GM10266 (cell line): ENCODE results near the gene BTBD1.

Source experiments
- DNase-seq: peaks from one replicate; pipeline ENCODE4 v3.0.0; 2012; ENCODE audit errors: extremely low spot score
- TF ChIP-seq, protein P1 (sequence below): IDR thresholded peaks from 2 replicates; pipeline ENCODE4 v1.5.1; 2012; ENCODE audit warnings: mild to moderate bottlenecking, low read depth; ENCODE audit not compliant: control insufficient read depth, insufficient read depth; ENCODE audit errors: missing control alignments

Gene BTBD1

DNA sequence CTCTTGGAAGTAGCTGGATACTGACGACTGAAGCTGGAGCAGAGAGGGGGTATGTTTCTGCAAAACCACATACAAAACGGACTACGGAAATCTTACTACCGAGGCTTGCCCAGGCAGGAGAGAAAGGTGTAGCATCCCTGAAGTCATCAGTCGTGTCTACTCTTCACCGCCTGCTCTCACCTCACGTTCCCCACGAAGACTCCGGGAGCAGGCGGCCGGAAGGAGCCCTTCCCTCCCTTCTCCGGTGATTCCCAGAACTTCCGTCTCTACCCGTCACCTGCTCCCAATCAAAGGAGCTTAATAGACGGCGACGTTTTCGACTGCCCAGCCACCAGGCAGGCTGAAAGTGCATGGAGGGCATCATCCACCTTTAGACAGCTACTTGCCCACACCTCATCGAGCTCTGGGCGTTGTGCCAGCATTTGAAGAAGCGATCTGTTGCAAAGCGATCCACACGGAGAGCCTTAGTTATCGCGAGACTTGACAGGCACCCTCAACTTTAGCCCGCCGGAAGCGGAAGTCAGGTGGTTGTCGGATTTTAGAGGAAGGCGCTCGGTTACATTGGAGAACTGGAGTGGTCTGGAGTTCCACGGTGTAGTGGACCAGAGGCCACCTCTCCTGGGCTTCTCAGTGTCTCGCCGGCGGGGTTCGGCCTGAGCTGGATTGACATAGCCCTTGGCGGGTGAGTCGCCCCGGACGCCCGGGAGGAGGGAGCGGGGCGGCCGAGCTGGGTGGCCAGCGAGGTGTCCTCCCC is 81.2 kb downstream of the BTBD1 start, which contains the start of gene RAMAC:
TSS of gene RAMAC (plus strand) at position 523 of the 754 bp plus-strand sequence. CDS start 2,809 bp downstream, outside the sequence.
- DNase-seq: peak; percentile 88
- TF ChIP-seq, protein P1, sequence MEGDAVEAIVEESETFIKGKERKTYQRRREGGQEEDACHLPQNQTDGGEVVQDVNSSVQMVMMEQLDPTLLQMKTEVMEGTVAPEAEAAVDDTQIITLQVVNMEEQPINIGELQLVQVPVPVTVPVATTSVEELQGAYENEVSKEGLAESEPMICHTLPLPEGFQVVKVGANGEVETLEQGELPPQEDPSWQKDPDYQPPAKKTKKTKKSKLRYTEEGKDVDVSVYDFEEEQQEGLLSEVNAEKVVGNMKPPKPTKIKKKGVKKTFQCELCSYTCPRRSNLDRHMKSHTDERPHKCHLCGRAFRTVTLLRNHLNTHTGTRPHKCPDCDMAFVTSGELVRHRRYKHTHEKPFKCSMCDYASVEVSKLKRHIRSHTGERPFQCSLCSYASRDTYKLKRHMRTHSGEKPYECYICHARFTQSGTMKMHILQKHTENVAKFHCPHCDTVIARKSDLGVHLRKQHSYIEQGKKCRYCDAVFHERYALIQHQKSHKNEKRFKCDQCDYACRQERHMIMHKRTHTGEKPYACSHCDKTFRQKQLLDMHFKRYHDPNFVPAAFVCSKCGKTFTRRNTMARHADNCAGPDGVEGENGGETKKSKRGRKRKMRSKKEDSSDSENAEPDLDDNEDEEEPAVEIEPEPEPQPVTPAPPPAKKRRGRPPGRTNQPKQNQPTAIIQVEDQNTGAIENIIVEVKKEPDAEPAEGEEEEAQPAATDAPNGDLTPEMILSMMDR: no peak

DNA sequence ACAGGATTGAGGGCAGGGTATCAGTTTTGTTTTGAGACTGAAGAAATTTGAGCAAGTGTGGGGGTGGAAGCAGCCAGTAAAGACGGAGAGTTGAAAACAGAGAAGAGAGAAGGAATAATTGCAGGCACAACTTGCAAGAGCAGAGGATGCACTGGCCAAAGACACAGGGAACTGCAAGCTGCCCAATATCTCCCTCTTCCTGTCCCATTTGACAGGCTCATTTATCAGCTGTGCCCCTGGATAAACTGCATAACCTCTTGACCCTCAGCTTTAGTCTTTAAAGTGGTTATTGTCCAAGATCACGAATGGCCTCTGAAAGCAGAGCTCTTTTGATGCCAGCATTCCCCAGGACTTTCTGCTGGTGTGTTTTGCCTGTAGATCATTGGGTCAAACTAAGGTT is 86.1 kb downstream of the BTBD1 start:
- TF ChIP-seq, protein P1: no peak
- DNase-seq: no peak

DNA sequence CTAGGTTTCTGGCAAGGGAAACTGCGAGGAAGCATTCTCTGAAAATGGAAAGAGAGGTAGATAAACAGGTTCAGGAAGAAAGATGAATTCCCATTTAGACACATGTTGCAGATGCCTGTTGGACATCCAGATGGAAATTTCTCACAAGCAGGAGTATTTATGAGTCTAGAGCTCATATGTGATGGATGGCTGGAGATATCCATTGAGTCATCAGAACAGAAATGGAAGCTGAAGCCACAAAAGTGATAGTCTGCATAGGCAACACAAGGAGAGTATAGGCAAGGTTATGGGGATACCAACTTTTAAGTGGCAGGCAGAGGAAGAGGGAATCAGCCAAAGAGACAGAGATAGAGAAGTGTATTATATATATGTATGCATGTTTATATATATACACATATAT is 87.3 kb downstream of the BTBD1 start:
- no peak for DNase-seq
- TF ChIP-seq, protein P1: no peak

DNA sequence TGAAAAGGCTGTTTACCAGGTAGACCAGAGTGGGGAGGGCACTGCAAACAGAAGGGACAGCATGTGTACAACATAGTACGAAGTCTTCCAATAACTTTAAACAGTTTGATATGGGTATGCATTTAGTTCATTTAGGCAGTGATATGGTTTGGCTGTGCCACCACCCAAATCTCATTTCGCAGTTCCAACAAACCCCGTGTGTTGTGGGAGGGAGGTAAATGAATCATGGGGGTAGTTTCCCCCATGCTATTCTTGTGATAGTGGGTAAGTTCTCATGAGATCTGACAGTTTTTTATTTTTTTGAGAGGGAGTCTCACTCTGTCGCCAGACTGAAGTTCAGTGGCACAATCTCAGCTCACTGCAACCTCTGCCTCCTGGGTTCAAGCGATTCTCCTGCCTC is 88.6 kb downstream of the BTBD1 start:
- TF ChIP-seq, protein P1: no peak
- no peak for DNase-seq

DNA sequence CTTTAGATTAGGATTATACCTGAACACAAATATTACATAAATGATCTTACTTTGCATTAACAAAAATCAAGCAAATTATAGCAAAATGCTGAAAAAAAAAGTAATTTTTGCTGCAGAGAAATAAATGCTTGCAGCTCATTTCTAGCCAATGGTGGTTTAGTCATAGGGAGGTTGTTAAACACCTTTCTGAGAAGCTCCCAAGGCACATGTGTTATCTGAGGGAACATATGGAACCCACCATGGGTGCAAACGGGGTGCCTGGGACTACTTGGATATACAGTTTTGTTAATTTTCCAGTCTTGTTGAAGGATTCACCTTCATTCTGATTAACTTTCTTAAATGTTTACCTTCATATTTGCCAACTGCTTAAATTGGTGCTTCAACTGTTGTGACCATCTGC is 90.0 kb downstream of the BTBD1 start:
- no peak for DNase-seq
- TF ChIP-seq, protein P1: no peak

DNA sequence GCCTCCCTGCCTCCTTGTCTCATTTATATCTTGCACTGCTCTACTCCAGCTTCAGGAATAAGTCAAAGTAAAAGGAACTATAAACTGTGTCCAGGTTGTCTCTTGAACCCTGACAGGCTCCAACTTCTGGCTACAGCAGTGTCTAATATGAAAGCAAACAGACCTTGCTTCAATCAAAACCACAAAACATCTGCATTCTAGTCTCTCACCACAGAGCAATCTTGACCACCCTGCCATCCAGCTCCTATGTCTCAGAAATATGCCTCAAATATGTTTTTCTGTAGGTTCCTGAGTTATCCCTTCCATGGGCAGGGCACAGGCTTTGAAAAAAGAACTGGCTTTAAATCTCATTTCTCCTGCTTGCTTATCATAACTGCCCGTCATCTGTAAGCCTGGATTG is 94.1 kb downstream of the BTBD1 start:
- DNase-seq: no peak
- TF ChIP-seq, protein P1: no peak

DNA sequence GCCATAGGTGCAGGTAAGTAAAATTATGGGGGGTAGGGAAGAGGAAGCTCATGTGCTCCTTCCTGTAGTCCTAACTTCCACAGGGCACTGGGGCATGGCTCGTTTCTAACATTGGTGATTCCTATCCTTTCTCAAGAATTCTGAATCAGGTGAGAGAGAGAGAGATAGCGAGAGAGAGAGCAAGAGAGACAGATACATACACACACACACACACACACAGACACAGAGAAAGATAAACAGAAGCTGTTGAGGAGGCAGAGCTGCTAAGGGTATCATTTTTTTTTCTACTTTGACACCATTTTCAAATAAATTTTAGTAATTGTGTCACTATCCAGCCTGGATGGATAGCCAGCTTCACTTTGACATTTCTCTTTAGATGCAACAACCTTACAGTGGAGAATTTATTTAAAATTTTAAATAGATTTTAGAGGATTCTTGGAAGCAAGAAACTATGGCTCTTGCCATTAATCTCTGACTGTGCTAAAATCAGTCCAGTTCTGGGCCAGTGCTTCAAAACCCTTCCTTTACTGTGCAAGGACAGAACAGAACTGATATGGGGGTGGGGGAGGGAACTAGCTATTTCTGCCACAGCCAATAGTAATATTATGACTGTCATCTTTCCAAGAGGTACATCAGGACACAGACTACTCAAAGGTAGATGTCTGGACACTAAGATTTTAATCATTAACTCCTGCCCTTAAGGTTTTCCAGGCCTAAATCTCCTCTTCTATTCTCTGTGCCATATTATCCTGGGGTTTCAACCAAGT is 95.7 kb downstream of the BTBD1 start:
- DNase-seq: no peak
- TF ChIP-seq, protein P1: no peak
